ENCODE data around the gene EIF5.

GRCh38 chr14:103312006-103312635 is 21.9 kb upstream of the EIF5 start:
- TF ChIP-seq REST (IDR thresholded peaks at IDR 0.05; ENCODE audit: insufficient read depth in 1 of 2, low read depth in 2 of 2, low read length in 1 of 2), result no peak
- TF ChIP-seq POLR2AphosphoS5 (IDR thresholded peaks at IDR 0.05; ENCODE audit: low read depth, low read length), result no peak
- TF ChIP-seq, protein P1, sequence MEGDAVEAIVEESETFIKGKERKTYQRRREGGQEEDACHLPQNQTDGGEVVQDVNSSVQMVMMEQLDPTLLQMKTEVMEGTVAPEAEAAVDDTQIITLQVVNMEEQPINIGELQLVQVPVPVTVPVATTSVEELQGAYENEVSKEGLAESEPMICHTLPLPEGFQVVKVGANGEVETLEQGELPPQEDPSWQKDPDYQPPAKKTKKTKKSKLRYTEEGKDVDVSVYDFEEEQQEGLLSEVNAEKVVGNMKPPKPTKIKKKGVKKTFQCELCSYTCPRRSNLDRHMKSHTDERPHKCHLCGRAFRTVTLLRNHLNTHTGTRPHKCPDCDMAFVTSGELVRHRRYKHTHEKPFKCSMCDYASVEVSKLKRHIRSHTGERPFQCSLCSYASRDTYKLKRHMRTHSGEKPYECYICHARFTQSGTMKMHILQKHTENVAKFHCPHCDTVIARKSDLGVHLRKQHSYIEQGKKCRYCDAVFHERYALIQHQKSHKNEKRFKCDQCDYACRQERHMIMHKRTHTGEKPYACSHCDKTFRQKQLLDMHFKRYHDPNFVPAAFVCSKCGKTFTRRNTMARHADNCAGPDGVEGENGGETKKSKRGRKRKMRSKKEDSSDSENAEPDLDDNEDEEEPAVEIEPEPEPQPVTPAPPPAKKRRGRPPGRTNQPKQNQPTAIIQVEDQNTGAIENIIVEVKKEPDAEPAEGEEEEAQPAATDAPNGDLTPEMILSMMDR (IDR thresholded peaks at IDR 0.05), result no peak
- no peak for TF ChIP-seq TCF7L2 (IDR thresholded peaks at IDR 0.05; ENCODE audit: low read depth, low read length)
- TF ChIP-seq SIN3A (IDR thresholded peaks at IDR 0.05; ENCODE audit: borderline replicate concordance, insufficient read depth, low read depth, low read length), result no peak
